ENCODE data around the gene COL13A1.

COL13A1 gene

DNA sequence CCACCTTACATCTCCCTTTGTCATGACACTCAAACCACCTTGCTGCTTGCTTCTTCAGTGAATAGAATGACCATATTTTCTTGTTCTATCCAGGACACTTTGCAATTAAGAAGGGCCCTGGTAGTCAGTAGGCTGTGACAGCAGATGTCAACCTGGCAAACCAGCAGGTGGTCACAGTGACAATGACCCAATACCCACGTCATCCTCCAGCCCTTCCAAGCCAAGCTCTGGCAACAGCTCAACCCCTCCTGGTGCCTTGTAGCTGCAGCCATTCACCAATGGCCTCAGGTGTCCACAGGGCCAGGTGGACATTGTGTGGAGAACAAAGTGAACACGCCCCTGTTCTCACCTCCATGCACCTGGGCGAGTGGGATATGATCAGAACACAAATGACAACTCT, 163.4 kb downstream of the COL13A1 start:
- DNase-seq (ENCODE audit: low spot score): no peak

DNA sequence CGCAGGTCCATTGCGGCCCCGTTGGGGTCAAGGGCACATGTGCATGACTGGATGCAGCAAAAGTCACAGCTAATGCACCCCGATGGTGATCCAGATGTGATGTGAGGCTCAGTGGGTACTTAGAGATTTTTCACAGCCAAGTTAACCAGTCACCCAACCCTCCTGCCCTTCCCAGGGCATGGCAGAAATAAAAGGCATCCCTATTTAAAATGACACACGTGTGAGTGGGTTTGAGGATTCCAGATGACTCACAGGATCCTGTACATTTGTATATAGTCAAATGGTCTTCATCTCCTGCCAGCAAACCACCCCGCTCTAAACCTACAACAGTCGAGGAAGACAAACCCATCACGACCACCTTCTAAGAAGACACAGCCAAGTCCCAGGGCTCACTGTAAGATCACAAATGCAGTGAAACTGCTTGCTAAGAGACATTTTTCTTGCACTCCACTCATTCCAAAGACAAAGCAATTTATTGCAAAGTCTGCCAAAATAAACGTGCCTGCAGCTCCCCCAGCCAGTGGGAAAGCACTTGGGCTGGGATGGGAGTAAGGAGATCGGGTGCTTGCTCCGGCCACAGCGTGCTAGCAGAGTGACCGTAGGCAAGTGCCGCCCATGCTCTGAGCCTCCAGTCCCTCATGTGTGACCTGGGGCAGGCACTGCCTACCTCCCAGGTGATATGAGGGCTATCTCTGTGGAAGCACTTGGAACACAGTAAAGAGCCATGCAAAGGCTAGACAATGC, 164.4 kb downstream of the COL13A1 start:
- no peak for DNase-seq (ENCODE audit: low spot score)

DNA sequence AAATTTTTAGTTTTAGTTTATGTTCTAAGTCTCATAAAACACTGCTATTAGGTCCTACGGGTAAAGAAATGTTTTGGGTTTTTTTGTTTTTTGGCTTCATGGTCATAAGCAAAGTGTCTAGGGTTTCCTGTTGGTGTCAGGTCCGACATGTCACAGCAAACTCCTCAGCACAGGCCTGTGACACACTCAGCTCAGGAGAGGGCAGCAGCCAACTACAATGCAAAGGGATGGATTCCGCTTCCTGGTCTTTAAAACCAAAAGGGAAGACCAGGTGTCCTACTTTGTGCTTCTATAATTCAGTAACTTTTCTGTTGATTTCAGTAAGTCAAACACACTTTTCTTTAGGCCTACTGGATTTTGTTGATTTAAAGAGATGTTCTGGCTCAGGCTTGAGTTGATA, 167.1 kb downstream of the COL13A1 start:
- no peak for DNase-seq (ENCODE audit: low spot score)

DNA sequence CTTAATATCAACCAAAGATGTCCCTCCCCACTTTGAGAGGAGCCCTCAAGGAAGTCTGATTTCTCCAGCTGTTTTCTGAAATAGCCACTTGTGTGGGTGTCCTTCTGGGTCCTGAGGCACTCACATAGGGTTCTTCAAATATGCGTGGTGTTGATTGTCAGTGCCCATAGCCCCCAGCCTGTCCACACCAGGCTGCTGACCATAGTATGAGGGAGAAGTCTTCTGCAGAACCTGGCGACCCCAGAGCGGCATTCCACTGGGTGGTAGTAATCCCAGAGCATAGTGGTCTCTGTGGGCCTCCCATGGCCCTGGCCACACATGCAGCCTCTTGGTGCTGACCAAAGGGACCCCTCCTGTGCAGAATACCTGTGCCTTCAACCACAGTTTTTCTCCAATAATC, 168.3 kb downstream of the COL13A1 start:
- DNase-seq (ENCODE audit: low spot score): no peak

DNA sequence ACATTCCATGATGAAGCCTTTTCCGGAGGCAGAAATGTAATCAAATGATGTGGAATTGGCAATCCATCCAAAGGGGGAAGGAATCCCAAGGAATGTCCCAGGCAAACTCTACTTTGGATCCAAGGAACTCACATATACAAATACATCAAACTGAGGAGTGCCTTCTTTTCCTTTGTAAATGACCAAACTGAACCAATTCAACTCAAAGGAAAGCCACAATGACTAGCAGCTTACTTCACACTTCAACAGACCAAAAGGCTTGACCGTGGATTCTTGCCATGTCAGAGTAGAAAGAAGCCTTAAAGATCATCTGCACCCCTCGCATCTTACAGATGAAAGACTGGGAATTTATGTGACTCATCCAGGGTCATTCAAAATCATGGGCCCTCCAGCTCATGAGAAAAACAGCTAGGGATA, 171.3 kb downstream of the COL13A1 start:
- DNase-seq (ENCODE audit: low spot score): no peak

DNA sequence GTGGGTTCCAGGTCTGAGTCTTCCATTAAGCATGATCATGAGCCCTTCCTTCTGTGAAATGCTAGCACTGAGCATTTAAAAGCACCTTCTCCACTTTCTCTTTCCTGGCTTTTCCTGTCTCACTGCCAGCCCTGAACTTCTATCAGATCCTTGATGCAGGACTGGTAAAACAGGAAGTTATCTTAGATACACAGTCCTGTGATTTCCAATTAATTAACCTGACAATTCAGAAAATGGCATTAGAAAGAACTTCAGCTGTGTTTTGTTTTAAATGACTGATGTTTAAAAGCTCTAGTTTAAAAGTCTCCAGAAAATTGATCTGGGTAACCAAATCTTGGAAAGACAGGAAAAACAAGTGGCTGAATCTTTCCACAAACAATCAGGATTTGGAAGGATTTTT, 172.0 kb downstream of the COL13A1 start:
- no peak for DNase-seq (ENCODE audit: low spot score)

DNA sequence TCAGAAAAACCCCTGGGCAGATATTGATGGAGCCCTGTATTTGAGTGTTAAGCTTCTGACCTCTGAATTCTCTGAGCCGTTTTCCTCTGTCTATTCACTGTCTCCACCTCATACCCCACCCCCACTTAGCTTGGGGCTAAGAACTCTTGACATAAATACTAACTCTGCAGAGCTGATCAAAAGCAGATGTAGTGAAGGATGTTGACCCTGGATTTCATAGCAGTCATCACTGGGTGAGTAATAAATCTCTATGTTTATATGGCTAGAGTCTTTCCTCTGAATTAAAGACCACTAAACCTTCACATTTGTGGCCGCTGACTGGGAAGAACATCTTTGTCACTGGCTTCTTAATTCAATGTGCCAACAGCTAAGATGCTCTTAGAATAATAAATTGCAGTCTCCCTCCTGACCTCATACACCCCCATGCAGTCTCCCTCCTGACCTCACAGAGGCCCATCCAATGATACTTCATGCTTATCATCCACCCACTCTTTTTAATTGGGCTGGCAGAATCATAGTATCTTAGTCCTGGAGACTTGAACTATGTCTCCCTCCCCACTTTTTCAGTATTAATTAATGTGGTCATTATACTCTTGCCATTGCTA, 172.9 kb downstream of the COL13A1 start:
- peak; percentile 26 for DNase-seq (ENCODE audit: low spot score)

DNA sequence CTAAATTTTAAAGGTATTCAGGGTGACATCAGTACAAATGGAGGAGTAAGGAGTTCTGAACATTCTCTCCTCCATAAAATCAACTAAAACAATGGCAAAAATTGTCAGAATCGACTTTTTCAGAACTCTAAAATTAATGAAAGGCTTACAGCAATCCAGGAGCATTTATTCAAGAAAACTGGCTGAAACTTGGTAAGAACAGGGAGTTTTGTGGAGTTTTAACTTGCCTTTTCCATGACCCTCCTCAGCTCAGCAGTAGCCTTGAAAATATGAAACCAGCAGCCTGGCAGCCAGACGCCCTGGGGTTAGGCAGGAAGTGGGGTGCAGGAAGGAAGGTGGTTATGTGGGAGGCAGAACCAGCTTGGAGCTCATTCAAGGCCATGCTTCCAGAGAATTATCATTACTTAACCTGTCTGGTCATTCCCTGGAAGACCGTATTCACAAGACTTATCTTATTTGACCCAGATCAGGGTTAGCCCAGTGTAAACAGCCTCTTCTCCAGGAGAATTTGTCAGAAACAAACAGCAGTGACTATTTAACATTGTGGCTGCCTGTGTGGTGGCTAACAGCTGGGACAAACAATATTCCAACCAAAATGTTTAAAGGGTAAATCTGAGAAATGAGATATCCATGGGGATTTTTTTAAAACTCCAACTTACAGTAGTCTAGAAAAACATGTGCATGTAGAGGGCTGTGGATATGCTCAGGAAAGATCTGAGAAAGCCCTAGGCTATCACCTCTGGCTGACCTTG, 175.3 kb downstream of the COL13A1 start:
- DNase-seq (ENCODE audit: low spot score): no peak

DNA sequence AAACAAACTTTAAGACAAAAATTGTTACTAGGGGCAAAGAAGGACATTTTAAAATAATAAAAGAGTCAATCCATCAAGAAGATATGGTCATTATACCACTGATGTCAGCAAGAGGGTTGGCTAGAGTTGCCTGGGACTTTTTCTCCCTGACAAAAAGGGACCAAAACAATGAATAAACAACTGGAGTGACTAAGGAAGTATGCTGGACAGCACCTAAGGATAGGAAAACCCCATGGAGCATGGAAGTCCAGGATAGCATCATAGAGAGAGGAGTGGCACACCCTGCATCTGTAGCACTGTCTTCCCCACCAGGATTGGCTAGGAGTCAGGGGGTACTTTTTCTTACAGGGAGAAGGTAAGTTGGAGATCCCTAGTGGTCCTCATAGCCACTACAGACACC, 177.5 kb downstream of the COL13A1 start:
- no peak for DNase-seq (ENCODE audit: low spot score)

DNA sequence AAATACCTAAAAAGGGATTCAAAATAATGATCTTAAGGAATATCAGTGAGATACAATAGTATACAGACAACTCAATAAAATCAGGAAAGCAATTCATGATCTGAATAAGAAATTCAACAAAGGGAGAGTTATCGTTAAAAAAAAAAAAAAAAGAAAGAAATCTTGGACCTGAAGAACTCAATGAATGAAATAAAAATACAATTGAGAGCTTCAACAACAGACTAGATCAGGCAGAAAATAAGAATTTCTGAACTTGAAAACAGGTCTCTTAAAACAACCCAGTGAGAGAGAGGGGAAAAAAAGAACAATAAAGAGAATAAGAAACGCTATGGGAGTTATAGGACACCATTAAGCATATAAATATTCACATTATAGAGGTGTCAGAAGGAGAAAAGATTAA, 179.0 kb downstream of the COL13A1 start:
- DNase-seq (ENCODE audit: low spot score): no peak

DNA sequence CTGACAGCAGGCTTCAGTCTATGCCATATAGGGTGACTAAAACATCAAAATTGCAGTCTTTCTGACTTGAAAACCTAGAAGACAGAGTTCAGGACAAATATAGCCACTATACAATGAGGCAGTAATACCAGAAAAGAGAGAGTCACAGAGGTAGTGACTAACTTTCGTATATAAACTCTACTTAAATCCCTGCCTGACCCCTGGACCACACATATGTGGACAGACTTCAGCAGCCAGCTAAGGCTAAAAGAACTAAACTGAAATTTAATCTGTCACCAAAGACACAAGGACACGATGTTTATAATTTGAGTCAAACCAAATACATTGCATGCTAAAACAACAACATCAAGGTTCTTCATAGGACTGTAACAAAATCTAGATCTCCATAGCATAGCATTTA, 186.4 kb downstream of the COL13A1 start:
- no peak for DNase-seq (ENCODE audit: low spot score)

DNA sequence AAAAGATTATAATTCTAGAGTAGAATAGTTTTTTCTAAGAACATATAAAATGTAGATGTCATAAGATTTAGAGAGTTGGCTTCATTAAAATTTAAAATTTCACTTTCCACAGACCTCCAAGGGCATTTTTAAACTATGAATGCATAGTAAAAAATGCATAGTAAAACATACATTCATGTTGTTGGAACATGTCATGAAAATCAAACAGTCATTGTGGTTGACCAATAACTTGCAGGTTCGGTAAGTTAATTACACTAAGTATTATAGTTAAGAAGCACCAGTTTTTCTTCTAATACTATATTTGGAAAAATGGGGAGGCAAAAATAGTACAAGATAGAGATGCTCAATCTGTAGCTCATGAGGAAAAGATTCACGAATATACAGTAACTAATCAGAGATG, 189.4 kb downstream of the COL13A1 start:
- no peak for DNase-seq (ENCODE audit: low spot score)

DNA sequence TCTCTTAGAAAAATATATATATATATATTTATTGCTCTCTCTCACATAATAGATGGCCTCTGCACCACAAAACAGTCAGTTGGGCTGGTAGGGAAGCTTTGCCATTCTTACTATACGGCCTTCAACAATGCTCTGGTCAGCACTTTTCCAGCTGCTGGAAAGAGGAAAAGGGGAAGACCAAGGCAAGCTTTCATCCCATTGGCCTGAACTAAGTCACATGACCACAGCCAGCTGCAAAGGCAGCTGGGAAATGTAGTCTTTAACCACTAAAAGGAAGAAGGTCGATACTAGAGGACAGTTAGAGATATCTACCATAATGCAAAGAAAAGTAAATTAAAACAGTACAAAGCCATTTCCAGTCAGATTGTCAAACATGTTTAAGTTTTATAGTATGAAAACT, 192.6 kb downstream of the COL13A1 start:
- DNase-seq (ENCODE audit: low spot score): peak; percentile 66

DNA sequence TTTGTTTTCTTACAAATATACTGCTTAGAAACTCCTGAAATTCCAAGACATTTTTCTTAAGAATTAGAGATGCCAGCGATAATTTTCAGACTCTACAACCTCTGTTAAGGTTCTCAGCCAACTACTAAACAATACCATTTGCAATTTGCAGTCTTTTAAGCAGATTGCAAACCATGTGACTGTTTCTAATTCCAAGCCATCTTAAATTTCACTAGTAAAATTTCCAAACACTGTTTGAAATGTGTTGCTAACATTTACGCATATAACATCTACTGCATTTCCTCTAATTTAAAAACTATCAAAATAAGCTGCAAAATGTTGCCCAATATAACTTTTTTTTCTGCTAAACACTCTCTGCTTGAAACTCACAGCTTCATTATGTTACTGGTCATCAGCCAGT, 194.9 kb downstream of the COL13A1 start:
- DNase-seq (ENCODE audit: low spot score): no peak

DNA sequence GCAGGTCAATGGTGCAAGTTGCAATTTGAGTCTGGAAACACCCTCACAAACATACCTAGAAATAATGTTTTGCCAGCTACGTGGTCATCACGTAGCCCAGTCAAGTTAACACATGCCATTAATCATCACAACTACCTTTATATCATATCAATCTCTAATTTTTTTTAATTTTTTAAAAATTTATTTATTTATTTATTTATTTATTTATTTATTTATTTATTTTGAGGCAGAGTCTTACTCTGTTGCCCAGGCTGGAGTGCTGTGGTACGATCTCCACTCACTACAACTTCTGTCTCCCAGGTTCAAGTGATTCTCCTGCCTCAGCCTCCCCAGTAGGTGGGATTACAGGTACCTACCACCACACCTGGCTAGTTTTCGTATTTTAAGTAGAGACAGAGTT, 198.6 kb downstream of the COL13A1 start:
- no peak for DNase-seq (ENCODE audit: low spot score)

DNA sequence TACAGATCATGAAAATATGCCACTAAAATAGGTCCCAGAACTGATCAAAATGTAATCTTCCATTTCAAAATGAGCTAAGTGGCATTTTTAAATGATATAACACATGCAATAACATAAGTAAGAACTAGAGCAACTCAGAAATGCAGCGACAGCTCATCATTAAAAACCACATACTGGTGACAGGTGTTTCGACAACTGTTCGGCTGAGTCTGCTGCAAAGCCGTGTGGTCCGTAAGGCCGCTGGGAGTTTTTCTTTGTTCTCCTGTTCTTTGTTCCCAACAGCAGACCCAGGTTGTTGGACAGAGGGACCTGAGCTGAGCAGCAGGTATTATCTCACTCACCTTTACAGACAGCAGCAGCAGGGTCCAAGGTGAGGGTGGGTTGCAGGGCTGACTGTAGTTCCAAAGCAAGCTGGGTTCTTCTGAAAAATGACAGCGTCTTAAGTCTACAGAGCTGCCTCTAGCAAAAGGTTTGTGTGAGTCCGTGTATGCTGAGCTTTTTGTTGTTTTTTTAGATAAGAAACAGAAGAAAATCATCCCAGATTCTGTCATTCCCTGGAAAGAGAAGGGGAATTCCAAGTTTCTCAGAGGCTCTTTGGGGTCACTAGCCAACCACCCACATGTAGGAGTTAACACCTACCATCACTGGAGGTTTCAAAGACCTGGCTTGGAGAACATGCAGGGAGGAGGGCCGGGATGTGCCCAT, 205.6 kb downstream of the COL13A1 start:
- DNase-seq (ENCODE audit: low spot score): no peak

All from AG08395 (cell line).